Stimulated activated naive CD8-positive, alpha-beta T cell treated with anti-CD3 and anti-CD28 coated beads, Interleukin-15, Interleukin-2, amounts not matched to agents 100 ng/mL and 50 ng/mL, for 24 hours (primary cell): ENCODE data around the gene AKAP1.

ENCODE experiments used
- H3K27ac Mint-ChIP-seq: one replicate; pipeline ENCODE4 v1.8.0; 2021; ENCODE audit warnings: mild to moderate bottlenecking, mixed read lengths
- H3K27me3 Mint-ChIP-seq: one replicate; pipeline ENCODE4 v1.8.0; 2021; ENCODE audit warnings: mixed read lengths
- H3K36me3 Mint-ChIP-seq: one replicate; pipeline ENCODE4 v1.8.0; 2021; ENCODE audit warnings: low read depth, mixed read lengths
- H3K4me1 Mint-ChIP-seq: one replicate; pipeline ENCODE4 v1.8.0; 2021; ENCODE audit warnings: low read depth, mixed read lengths
- H3K4me3 Mint-ChIP-seq: one replicate; pipeline ENCODE4 v1.8.0; 2021; ENCODE audit warnings: mild to moderate bottlenecking, mixed read lengths
- H3K9me3 Mint-ChIP-seq: one replicate; pipeline ENCODE4 v1.8.0; 2021; ENCODE audit warnings: mixed read lengths

AKAP1 gene

GRCh38 chr17:57067162-57067561 is 17.9 kb upstream of the AKAP1 start:
- H3K36me3 Mint-ChIP-seq = no peaks in the 10 kb centered on the region
- H3K4me3 Mint-ChIP-seq = no peak overlapping the region
- no peak overlapping the region for H3K27ac Mint-ChIP-seq
- no peaks in the 10 kb centered on the region for H3K9me3 Mint-ChIP-seq
- peaks cover 6% of the 10 kb centered on the region for H3K27me3 Mint-ChIP-seq
- H3K4me1 Mint-ChIP-seq = no peaks in the 10 kb centered on the region

- H3K27ac Mint-ChIP-seq = no peak overlapping the region
- no peaks in the 10 kb centered on the region for H3K36me3 Mint-ChIP-seq
- H3K27me3 Mint-ChIP-seq = peaks cover 6% of the 10 kb centered on the region
- no peaks in the 10 kb centered on the region for H3K9me3 Mint-ChIP-seq
- no peaks in the 10 kb centered on the region for H3K4me1 Mint-ChIP-seq
- H3K4me3 Mint-ChIP-seq = no peak overlapping the region
Measured at GRCh38 chr17:57067781-57068180, 17.3 kb upstream of the AKAP1 start.

GRCh38 chr17:57068222-57068658 is 16.8 kb upstream of the AKAP1 start:
- Mint-ChIP-seq H3K4me3 (no peak overlapping the region), H3K36me3 (no peaks in the 10 kb centered on the region), H3K4me1 (no peaks in the 10 kb centered on the region), H3K9me3 (no peaks in the 10 kb centered on the region), H3K27ac (no peak overlapping the region), H3K27me3 (peaks cover 5% of the 10 kb centered on the region)

GRCh38 chr17:57068707-57069106 is 16.3 kb upstream of the AKAP1 start:
- Mint-ChIP-seq H3K27me3 (peaks cover 3% of the 10 kb centered on the region), H3K27ac (no peak overlapping the region), H3K4me3 (no peak overlapping the region), H3K36me3 (no peaks in the 10 kb centered on the region), H3K4me1 (no peaks in the 10 kb centered on the region), H3K9me3 (no peaks in the 10 kb centered on the region)

GRCh38 chr17:57071991-57072944 is 12.8 kb upstream of the AKAP1 start:
- Mint-ChIP-seq H3K9me3 (no peaks in the 10 kb centered on the region), H3K4me1 (no peaks in the 10 kb centered on the region), H3K27me3 (peaks cover under 1% of the 10 kb centered on the region), H3K27ac (no peak overlapping the region), H3K36me3 (no peaks in the 10 kb centered on the region), H3K4me3 (no peak overlapping the region)

GRCh38 chr17:57073626-57074025 is 11.4 kb upstream of the AKAP1 start:
- Mint-ChIP-seq H3K4me3 (no peak overlapping the region), H3K27me3 (no peaks in the 10 kb centered on the region), H3K36me3 (no peaks in the 10 kb centered on the region), H3K27ac (no peak overlapping the region), H3K9me3 (no peaks in the 10 kb centered on the region), H3K4me1 (no peaks in the 10 kb centered on the region)

- H3K36me3 Mint-ChIP-seq = no peaks in the 10 kb centered on the region
- H3K9me3 Mint-ChIP-seq = no peaks in the 10 kb centered on the region
- no peaks in the 10 kb centered on the region for H3K4me1 Mint-ChIP-seq
Measured at GRCh38 chr17:57075193-57075592, 9.9 kb upstream of the AKAP1 start.

GRCh38 chr17:57075785-57076184 is 9.3 kb upstream of the AKAP1 start:
- H3K36me3 Mint-ChIP-seq = no peaks in the 10 kb centered on the region
- peaks cover 3% of the 10 kb centered on the region for H3K4me1 Mint-ChIP-seq
- H3K9me3 Mint-ChIP-seq = no peaks in the 10 kb centered on the region
- H3K27me3 Mint-ChIP-seq = no peaks in the 10 kb centered on the region
- no peak overlapping the region for H3K27ac Mint-ChIP-seq
- H3K4me3 Mint-ChIP-seq = no peak overlapping the region

More at GRCh38 chr17:57075193-57075592, 9.9 kb upstream of the AKAP1 start:
- Mint-ChIP-seq H3K27ac (no peak overlapping the region), H3K4me3 (no peak overlapping the region), H3K27me3 (no peaks in the 10 kb centered on the region)

- Mint-ChIP-seq H3K9me3 (no peaks in the 10 kb centered on the region), H3K4me1 (peaks cover 7% of the 10 kb centered on the region), H3K36me3 (no peaks in the 10 kb centered on the region), H3K4me3 (no peak overlapping the region), H3K27ac (no peak overlapping the region), H3K27me3 (no peaks in the 10 kb centered on the region)
Measured at GRCh38 chr17:57077000-57077399, 8.0 kb upstream of the AKAP1 start.

- Mint-ChIP-seq H3K36me3 (no peaks in the 10 kb centered on the region), H3K27ac (no peak overlapping the region)
Measured at GRCh38 chr17:57078274-57078673, 6.8 kb upstream of the AKAP1 start.

GRCh38 chr17:57080718-57081117 is 4.3 kb upstream of the AKAP1 start:
- Mint-ChIP-seq H3K27me3 (no peaks in the 10 kb centered on the region), H3K4me3 (no peak overlapping the region), H3K9me3 (no peaks in the 10 kb centered on the region), H3K36me3 (no peaks in the 10 kb centered on the region), H3K4me1 (peaks cover 13% of the 10 kb centered on the region), H3K27ac (no peak overlapping the region)

More at GRCh38 chr17:57078274-57078673, 6.8 kb upstream of the AKAP1 start:
- Mint-ChIP-seq H3K4me3 (no peak overlapping the region), H3K27me3 (no peaks in the 10 kb centered on the region), H3K4me1 (peaks cover 7% of the 10 kb centered on the region), H3K9me3 (no peaks in the 10 kb centered on the region)

- no peaks in the 10 kb centered on the region for H3K9me3 Mint-ChIP-seq
- H3K4me3 Mint-ChIP-seq = no peak overlapping the region
- peaks cover 23% of the 10 kb centered on the region for H3K4me1 Mint-ChIP-seq
- no peaks in the 10 kb centered on the region for H3K27me3 Mint-ChIP-seq
- H3K36me3 Mint-ChIP-seq = peaks cover 9% of the 10 kb centered on the region
- peak overlapping the region; percentile 4 for H3K27ac Mint-ChIP-seq
Measured at GRCh38 chr17:57082441-57082840, 2.6 kb upstream of the AKAP1 start.

GRCh38 chr17:57084361-57084801 is 665 bp upstream of the AKAP1 start:
- Mint-ChIP-seq H3K27me3 (no peaks in the 10 kb centered on the region), H3K4me3 (peak overlapping the region; percentile 90), H3K4me1 (peaks cover 33% of the 10 kb centered on the region)

GRCh38 chr17:57085448-57086068 is 512 bp downstream of the AKAP1 start:
- Mint-ChIP-seq H3K4me3 (peak overlapping the region; percentile 90), H3K4me1 (peaks cover 43% of the 10 kb centered on the region), H3K27ac (peak overlapping the region; percentile 34), H3K36me3 (peaks cover 20% of the 10 kb centered on the region), H3K27me3 (no peaks in the 10 kb centered on the region), H3K9me3 (no peaks in the 10 kb centered on the region)

More at GRCh38 chr17:57084361-57084801, 665 bp upstream of the AKAP1 start:
- Mint-ChIP-seq H3K36me3 (peaks cover 17% of the 10 kb centered on the region), H3K27ac (peak overlapping the region; percentile 86), H3K9me3 (no peaks in the 10 kb centered on the region)
